ENCODE measurements around the gene SCARB1. TPM values are rescaled to one million over a fixed set of nuclear protein-coding genes. Genes with fewer than 3 reads are reported as not detected.

Gene SCARB1
- total and polyA plus RNA-seq, 2 experiments from 2014 or later = 31.0 to 62.5 TPM

DNA sequence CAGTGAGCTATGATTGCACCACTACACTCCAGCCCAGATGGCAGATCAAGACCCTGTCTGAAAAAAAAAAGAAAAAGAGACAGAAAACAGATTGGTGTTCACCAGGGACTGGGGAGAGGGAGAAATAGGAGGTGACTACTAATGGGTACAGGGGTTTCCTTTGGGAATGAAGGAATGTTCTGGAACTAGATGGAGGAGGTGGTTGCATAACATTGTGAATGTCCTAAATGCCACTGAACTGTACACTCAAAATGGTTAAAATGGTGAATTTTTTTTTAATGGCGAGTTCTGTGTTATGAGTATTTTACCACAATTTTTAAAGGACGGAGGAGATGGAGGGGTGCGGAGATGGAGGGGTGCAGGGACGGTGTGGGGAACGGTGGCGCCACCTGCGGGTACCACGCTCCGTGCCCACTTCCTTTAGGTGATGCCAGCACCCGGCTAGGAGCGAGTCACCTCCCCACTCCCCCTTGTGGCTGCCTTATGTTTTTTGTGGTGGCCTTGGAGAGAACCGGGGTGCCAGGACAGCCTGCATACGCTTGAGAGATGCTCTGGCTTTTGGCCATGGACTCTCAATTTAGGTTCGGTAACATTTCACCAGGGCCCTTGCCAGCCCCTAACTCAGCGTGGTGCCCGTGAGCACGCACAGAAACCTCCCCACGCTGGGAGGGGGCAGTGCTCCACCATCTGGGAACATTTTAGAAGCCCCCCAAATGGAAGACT, 34.7 kb upstream of the SCARB1 start:
- H3K79me2 ChIP-seq (replicated peaks; ENCODE audit: insufficient read depth) = no peaks in the 10 kb centered on the region
- H3F3A ChIP-seq (replicated peaks; ENCODE audit: low read depth) = no peaks in the 10 kb centered on the region
- Mint-ChIP-seq H3K4me3 (no peak overlapping the region), H3K27me3 (ENCODE audit: insufficient read depth, low read depth, poor library complexity) (peaks cover 16% of the 10 kb centered on the region), H3K9me3 (peaks cover 4% of the 10 kb centered on the region), H3K36me3 (ENCODE audit: low read depth) (no peaks in the 10 kb centered on the region; the same call in 2 of the 3 replicates), H3K4me1 (peaks cover 4% of the 10 kb centered on the region), H3K27ac (no peak overlapping the region)
- ATAC-seq (peak; percentile 94), DNase-seq (ENCODE audit: low spot score) (peak; percentile 88)
- no peak overlapping the region for H2AFZ ChIP-seq
- H3K27ac ChIP-seq (ENCODE audit: low read depth) = no peak overlapping the region
- H3K36me3 ChIP-seq (ENCODE audit: insufficient read depth) = no peaks in the 10 kb centered on the region
- no peaks in the 10 kb centered on the region for H3K27me3 ChIP-seq (ENCODE audit: insufficient read depth)
- no peaks in the 10 kb centered on the region for H3K9me2 ChIP-seq (ENCODE audit: insufficient read depth)
- H3K4me2 ChIP-seq = no peak overlapping the region
- TF ChIP-seq POLR2AphosphoS5 (IDR thresholded peaks at IDR 0.05; ENCODE audit: low read depth) = no peak
- TF ChIP-seq, protein P1, sequence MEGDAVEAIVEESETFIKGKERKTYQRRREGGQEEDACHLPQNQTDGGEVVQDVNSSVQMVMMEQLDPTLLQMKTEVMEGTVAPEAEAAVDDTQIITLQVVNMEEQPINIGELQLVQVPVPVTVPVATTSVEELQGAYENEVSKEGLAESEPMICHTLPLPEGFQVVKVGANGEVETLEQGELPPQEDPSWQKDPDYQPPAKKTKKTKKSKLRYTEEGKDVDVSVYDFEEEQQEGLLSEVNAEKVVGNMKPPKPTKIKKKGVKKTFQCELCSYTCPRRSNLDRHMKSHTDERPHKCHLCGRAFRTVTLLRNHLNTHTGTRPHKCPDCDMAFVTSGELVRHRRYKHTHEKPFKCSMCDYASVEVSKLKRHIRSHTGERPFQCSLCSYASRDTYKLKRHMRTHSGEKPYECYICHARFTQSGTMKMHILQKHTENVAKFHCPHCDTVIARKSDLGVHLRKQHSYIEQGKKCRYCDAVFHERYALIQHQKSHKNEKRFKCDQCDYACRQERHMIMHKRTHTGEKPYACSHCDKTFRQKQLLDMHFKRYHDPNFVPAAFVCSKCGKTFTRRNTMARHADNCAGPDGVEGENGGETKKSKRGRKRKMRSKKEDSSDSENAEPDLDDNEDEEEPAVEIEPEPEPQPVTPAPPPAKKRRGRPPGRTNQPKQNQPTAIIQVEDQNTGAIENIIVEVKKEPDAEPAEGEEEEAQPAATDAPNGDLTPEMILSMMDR (conservative IDR thresholded peaks at IDR 0.05; ENCODE audit: low read depth in 2 of 2) = peak; percentile 71 to 85
- H3K4me1 ChIP-seq (ENCODE audit: insufficient read depth) = no peaks in the 10 kb centered on the region
- H4K20me1 ChIP-seq (replicated peaks; ENCODE audit: insufficient read depth) = no peaks in the 10 kb centered on the region
- no peak overlapping the region for H3K4me3 ChIP-seq

DNA sequence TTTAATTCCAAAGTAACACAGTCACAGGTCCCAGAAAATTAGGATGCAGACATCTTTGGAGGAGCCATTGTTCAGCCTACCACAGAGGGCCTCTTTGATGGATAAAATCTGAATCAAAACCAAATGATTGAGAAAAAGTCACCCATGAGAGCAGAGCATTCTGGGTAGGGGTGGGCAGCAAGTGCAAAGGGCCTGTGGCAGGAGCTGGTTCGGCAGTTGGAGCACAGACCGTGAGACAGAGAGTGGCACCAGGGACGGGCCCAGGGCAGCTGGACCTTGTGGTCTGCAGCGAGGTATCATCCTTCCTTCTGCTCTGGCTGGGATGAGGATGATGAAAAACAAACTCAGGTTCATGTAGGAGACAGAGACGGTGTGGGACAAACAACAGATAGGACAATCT, 32.8 kb upstream of the SCARB1 start:
- H3K9me3 Mint-ChIP-seq = peaks cover 4% of the 10 kb centered on the region
- Histone ChIP-seq H2AFZ (no peak overlapping the region), H3K27ac (ENCODE audit: low read depth) (no peak overlapping the region), H3K4me1 (ENCODE audit: insufficient read depth) (no peaks in the 10 kb centered on the region), H3K27me3 (ENCODE audit: insufficient read depth) (no peaks in the 10 kb centered on the region), H4K20me1 (replicated peaks; ENCODE audit: insufficient read depth) (no peaks in the 10 kb centered on the region), H3K36me3 (ENCODE audit: insufficient read depth) (no peaks in the 10 kb centered on the region), H3F3A (replicated peaks; ENCODE audit: low read depth) (no peaks in the 10 kb centered on the region), H3K4me2 (no peak overlapping the region), H3K79me2 (replicated peaks; ENCODE audit: insufficient read depth) (no peaks in the 10 kb centered on the region), H3K4me3 (no peak overlapping the region), H3K9me2 (ENCODE audit: insufficient read depth) (no peaks in the 10 kb centered on the region)
- H3K36me3 Mint-ChIP-seq (ENCODE audit: low read depth) = no peaks in the 10 kb centered on the region; the same call in 2 of the 3 replicates
- no peak overlapping the region for H3K27ac Mint-ChIP-seq
- ATAC-seq (no peak), DNase-seq (ENCODE audit: low spot score) (no peak)
- H3K4me3 Mint-ChIP-seq = no peak overlapping the region
- H3K4me1 Mint-ChIP-seq = peaks cover 4% of the 10 kb centered on the region
- peaks cover 16% of the 10 kb centered on the region for H3K27me3 Mint-ChIP-seq (ENCODE audit: insufficient read depth, low read depth, poor library complexity)
- TF ChIP-seq, protein P2, sequence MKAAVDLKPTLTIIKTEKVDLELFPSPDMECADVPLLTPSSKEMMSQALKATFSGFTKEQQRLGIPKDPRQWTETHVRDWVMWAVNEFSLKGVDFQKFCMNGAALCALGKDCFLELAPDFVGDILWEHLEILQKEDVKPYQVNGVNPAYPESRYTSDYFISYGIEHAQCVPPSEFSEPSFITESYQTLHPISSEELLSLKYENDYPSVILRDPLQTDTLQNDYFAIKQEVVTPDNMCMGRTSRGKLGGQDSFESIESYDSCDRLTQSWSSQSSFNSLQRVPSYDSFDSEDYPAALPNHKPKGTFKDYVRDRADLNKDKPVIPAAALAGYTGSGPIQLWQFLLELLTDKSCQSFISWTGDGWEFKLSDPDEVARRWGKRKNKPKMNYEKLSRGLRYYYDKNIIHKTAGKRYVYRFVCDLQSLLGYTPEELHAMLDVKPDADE (IDR thresholded peaks at IDR 0.05) = no peak
- TF ChIP-seq STAT1 (IDR thresholded peaks at IDR 0.05; ENCODE audit: unreplicated experiment) (no peak), JUNB (IDR thresholded peaks at IDR 0.05; ENCODE audit: unreplicated experiment) (no peak), ZNF114 (CRISPR knock-in tag; IDR thresholded peaks at IDR 0.05) (no peak), EZH2phosphoT487 (IDR thresholded peaks at IDR 0.05; ENCODE audit: unreplicated experiment) (no peak), CREB1 (CRISPR knock-in tag; IDR thresholded peaks at IDR 0.05; ENCODE audit: low read depth) (no peak), NANOG (IDR thresholded peaks at IDR 0.05; ENCODE audit: borderline replicate concordance) (no peak), EZH2 (IDR thresholded peaks at IDR 0.05; ENCODE audit: low read depth, unreplicated experiment) (no peak)
- TF ChIP-seq, protein P3, sequence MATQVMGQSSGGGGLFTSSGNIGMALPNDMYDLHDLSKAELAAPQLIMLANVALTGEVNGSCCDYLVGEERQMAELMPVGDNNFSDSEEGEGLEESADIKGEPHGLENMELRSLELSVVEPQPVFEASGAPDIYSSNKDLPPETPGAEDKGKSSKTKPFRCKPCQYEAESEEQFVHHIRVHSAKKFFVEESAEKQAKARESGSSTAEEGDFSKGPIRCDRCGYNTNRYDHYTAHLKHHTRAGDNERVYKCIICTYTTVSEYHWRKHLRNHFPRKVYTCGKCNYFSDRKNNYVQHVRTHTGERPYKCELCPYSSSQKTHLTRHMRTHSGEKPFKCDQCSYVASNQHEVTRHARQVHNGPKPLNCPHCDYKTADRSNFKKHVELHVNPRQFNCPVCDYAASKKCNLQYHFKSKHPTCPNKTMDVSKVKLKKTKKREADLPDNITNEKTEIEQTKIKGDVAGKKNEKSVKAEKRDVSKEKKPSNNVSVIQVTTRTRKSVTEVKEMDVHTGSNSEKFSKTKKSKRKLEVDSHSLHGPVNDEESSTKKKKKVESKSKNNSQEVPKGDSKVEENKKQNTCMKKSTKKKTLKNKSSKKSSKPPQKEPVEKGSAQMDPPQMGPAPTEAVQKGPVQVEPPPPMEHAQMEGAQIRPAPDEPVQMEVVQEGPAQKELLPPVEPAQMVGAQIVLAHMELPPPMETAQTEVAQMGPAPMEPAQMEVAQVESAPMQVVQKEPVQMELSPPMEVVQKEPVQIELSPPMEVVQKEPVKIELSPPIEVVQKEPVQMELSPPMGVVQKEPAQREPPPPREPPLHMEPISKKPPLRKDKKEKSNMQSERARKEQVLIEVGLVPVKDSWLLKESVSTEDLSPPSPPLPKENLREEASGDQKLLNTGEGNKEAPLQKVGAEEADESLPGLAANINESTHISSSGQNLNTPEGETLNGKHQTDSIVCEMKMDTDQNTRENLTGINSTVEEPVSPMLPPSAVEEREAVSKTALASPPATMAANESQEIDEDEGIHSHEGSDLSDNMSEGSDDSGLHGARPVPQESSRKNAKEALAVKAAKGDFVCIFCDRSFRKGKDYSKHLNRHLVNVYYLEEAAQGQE (IDR thresholded peaks at IDR 0.05; ENCODE audit: unreplicated experiment) = no peak

Measured in GM23338 (cell line).